SHP77 (cell line): ENCODE results near the gene ARHGAP26.
"Not testable (repeated sequence)": the region's sequence is repeated elsewhere in the genome, so short reads cannot be mapped to it uniquely, and the experiment has no call there.

ENCODE experiments used
- DNase-seq, 2 experiments: peaks; one replicate each; lab custom pipeline; 2025; lab: John Stamatoyannopoulos, UW

Gene ARHGAP26

DNA sequence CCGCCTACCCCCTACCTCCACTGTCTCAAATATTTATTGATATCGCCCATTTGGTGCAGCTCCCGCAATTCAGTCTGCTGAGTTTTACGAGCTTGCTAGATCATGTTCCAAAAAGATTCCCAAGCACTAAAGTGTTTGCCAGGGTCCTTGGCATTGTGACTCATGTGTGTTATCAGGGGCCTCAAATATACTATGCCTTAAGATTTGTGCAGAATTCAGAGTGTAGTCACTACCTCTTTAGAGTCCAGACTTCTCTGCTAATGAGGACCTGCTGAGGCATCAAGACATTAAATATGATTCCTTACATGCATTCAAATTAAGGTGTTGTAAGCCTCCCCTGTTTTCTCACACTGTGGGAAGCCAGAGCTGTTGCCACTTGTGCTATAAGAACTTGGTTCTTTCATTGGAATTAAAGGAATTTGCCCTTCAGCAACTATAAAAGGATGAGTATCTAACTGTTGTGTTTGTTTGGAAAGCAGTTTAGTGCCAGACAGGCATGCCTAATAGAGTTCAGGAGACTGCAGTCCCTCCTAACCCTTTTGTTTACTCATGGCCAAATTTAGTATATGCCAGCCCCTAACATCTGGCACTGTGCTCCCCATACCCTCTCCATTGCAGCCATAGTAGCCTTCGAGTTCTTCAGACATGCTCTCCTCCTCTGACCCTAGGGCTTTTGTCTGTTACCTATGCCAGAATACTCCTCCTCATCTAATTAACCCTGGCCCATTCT, 316.9 kb downstream of the ARHGAP26 start:
- peak; percentile 13 to 21 for DNase-seq

DNA sequence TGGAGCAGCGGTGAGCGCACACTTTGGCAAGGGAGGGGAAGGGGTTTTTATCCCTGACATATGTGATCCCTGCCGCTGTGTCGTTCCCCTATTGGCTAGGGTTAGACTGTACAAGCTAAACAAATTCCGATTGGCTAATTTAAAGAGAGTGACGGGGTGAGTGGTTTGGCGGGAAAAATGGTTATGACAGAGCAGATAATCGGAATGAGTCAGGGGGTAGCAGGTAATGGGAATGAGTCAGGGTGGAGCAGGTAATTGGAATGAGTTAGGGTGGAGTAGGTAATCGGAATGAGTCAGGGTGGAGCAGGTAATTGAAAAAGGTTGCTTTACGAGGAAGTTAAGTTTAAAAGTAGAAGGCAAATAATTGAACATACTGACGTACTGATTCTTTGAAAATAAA, 318.5 kb downstream of the ARHGAP26 start:
- DNase-seq, result not testable (repeated sequence)

DNA sequence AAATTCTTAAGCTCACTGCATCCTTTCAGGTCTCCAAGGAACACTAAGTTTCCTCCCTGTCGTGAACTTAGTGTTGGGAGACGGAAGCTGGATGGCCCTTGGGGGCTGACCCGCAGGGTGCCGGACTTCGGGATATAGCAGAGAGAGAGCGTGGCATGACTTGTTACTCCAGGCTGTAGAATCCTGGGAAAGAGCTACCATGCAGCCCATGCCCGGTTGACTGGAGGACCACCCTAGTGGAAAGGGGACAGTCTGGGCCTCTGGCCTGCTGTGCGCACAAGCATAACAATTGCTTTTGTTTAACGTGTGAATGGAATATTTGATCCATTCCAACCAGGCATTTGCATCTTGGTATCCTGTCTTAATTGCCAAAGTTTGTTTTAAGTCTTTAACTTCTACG, 319.9 kb downstream of the ARHGAP26 start:
- DNase-seq, result not testable (repeated sequence)

DNA sequence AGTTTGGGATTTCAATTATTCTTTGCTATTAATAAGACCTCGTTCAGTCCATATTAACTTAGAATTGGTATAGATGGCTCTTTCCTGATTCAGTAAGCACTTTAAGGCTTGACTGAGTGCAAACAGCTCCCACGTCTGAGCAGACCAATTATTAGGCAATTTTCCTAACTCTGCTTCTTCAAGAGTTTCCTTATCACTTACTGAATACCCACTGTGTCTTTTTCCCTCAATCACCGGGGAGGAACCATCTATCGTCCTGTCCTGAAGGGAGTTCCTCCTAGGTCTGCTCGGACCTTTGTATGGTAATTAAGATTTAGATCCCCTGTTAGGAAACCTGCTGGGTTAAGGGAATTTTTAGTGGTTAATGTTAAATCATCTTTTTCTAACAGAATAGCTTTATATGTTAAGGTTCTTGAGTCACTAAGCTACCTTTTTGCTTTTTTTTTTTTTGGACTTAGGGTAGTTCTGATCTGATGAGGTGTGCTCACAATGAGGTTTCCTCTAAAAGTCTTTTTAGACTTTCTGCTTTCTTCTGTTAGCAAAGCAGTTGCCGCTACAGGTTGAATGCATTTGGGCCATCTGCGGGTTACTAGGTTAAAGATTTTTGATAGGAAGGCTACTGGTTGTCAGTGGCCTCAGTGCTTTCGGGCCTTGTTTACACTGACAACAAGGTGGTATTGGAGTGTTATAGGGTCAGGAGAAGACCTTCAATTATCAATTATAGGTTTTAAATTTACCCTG, 322.7 kb downstream of the ARHGAP26 start:
- DNase-seq, result not testable (repeated sequence)

DNA sequence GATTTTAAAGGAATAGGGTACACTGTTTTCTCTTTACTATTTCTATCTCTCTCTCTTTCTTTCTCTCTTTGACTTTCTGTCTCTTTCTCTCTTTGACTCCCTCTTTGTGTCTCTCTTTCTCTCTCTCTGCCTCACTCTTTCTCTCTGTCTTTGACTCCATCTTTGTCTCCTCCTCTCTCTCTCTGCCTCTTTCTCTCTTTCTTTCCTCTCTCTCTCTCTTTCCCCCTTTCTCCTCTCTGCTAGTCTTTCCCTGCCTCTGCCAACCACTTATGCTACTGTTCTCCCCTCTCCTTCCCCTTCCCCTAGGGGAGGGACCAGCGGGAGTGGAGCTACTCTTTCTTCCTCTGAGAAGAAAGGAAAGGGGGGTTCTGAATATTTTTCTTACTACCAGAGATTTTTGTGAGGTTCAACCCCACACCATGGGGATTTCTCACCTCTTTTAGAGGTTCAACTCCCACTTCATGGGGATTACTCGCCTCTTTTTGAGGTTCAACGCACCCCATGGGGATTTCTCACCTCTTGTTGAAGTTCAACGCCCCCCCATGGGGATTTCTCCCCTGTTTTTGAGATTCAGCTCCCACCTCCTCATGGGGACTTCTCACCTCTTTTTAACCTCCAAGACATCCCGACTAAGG, 323.4 kb downstream of the ARHGAP26 start:
- no peak for DNase-seq

DNA sequence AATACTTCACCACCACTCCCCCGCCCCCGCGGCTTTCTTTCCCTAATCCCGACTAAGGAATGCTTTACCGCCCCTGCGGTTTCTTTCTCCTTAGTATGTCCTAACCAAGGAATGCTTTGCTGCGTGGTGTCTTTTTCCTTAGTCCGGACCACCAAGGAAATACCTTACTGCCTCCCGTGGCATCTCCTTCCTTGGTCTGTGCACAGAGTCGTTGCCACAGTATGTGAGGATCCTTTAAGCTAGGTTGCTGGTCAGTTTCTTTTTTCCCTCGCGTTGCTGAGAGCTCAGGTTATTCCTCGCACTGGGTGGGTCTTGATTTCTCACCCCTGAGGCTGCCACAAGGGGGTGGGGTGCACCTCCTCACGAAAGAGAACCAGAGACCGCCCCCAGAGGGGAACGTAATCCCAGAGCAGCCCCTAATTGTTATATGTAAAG, 323.9 kb downstream of the ARHGAP26 start:
- no peak for DNase-seq

DNA sequence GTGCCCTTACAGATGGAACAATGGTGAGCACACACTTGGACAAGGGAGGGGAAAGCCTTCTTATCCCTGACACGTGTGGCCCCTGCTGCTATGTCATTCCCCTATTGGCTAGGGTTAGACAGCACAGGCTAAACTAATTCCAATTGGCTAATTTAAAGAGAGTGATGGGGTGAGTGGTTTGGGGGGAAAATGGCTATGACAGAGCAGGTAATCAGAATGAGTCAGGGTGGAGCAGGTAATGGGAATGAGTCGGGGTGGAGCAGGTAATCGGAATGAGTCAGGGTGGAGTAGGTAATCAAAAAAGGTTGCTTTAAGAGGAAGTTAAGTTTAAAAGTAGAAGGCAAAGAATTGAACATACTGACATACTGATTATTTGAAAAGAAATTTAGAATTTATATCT, 324.4 kb downstream of the ARHGAP26 start:
- DNase-seq, result not testable (repeated sequence)

DNA sequence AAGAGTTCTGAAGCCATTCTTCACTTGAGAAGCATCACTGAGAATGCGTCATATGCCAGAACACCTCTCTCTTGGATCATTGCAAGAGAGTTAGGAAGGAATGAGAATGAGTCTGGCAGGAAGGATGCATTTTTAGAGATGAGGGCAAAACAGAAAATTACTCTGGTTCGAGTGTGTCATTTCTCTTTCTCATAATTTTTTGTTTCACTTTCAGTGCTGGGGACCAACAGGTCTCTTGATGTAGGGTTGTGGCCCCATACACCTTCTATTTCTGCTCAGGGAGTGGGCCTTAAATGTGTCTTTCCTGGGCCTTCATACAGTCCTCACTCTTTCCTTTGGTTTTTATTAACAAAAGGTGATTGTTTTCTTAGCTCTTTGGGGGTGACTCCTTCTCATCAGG, 330.9 kb downstream of the ARHGAP26 start:
- no peak for DNase-seq

DNA sequence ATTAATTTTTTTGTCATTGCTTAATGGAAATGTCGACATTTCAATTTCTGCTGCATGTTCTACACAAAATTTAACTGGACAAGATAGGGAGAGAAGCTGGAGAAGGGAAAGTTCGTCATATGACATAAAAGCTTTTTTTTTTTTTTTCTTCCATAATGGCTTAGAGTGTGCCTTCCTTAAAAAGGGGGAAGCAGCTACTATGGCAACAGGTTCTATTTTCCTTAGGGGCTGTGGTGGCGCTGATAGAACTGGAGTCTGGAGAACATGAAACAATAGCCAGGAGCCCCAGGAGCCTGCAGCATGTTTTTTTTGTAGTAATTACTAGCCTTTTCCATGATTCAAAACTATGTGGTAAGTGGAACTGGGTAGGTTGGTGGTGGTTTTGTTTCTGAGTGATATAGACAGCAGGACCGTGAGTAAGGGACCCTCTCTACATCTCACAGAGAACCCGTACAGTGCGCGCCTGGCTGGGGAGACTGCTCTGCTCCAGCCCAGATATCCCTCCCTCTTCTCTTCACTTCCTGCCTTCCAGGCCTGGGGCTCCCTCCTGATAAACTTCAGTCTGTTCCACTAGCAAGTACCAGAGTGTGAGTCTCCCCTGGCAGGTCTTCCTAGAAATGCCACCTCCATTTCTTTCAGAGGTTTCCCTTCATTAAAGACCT, 331.7 kb downstream of the ARHGAP26 start:
- no peak for DNase-seq

DNA sequence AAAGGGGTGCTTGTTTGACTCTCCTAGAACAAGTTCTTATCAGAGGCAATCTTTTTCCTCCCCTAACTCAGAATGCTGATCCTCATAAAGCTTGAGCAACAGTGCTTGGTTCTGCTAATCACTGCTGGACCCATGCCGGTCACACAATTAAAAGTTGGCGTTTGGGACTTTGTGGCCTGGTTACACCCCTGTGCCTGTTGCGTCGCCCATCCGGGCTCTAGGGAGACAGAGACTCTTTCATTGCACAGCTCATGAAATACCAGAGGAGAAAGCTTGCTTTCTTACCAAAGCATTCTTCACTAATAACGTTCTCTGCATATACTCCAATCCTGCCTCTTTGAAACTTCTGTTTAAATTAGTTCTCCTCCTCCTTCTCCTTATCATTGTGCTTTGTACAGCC, 332.2 kb downstream of the ARHGAP26 start:
- DNase-seq, result no peak

DNA sequence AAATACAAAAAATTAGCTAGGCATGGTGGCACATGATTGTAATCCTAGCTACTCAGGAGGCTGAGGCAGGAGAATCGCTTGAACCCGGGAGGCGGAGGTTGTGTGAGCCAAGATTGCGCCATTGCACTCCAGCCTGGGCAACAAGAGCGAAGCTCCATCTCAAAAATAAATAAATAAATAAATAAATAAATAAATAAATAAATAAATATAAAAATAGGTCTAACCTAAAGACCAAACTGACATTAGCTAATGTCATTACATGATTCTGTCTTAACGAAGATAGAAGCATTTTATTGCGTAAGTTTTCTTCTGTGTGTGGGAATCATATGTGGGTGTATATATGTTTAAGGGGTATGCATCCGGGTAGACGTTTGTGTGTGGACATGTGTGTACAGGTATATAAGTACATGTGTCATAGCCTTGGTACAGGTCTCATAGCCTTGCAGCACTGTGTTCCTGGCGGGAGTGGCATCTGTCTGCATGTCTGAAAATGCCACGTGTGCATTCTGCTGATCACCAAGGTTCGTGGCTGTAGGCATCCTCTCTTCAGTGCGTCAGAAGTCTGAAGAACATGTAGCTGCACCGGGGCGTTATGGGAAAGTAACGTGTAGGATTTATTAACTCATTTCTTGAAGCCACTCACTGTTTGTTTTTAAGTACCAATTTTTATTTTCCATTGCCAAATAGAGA, 335.2 kb downstream of the ARHGAP26 start:
- no peak for DNase-seq

DNA sequence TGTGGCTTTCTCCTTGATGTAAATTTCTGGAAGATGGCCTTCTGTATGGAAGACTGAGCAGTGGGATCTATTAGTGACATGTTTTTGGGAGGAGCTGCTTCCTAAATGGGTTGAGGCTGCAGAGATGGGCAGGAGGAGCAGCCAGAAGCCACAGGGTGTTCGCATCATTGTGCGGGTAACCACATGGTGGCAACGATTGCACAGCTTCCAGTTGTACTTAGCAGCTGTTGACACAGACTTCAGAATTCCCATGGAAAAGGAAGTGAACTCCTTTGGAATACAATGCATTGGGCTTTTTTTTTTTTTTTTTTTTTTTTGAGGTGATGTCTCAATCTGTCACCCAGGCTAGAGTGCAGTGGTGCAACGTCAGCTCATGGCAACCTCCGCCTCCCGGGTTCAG, 336.0 kb downstream of the ARHGAP26 start:
- DNase-seq, result peak; percentile 34 to 39

DNA sequence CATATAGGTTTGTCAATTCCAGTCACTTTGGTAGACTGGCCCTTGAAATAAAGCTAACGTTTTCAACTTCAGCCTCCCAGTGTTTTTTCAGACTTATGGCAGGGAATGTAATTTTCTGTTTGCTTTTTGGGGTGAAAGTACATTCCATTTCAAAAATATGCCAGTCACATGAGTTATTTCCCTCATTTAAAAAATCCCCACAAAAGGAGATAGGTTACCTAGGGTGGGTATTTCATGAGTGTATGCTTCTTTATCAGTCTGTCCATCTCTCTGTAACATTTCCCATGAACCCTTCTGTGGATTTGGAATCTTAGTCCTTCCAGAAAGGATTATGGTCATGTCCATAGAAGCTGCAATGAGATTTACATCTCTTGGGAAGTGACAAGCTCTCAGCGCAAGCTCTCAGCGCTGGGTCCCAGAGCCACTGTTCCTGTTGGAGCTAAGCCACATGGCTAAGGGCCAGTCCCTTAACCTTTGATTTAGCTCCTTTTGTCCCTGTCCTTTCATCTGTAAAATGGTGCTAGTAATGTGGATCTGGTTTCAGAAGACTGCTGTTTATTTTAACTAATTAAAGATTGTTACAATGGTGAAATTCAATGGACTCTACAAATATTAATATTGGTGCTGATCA, 338.4 kb downstream of the ARHGAP26 start:
- DNase-seq, result peak; percentile 57 to 71

DNA sequence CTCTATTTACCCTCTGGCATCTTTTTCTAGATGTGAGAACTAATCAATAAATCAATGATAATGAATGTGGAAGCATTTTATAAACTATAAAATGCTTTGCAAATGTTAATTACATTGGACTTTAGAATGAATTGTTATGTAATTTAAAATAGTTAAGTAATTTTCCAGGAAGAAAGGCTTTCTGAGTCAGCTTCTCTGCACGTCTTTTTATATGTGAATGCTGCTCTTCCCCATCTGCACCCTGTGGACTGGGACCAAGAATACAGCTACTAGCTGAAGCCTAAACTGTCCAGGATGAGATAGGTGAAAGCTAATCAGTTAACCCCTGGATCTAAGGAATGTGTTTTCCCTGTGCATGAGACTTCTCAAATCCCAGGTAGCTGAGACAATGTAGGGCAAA, 340.4 kb downstream of the ARHGAP26 start:
- no peak for DNase-seq

DNA sequence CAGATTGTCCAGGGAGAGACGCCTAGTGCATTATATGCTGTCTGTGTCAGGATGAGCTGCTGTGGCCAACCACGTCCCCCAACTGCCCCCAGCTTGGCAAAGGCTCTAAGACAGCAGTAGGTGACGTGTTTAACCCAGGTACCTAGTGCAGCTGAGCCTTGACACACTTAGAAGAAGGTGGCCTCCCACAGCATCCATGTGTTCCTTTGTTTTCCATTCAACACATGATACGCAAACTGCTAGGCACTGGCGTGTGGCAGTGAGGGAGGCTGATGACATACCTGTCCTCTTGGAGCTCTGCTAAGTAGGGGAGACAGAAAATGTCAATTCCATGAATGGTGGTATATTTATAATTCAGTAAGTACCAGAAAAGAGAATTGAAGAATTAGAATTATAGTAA, 341.6 kb downstream of the ARHGAP26 start:
- DNase-seq, result no peak

DNA sequence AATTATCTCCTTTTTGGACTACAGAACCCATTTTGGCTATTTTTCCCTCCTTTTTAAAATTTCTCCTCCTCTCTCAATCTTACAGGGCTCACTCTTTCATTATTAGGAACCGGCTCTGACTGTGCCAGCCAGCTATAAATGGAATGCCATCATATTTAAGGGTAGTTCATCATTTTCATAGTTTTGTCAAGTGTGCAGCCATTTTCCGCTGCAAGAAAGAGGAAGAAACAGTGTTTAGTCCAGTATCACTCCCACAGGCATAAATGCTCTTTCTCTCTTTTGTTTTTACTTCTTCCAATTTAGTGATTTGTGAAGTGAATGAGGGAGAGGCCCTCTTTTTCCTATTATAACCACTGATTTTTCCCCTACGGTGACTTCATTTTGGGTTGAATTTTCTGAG, 343.3 kb downstream of the ARHGAP26 start:
- no peak for DNase-seq

DNA sequence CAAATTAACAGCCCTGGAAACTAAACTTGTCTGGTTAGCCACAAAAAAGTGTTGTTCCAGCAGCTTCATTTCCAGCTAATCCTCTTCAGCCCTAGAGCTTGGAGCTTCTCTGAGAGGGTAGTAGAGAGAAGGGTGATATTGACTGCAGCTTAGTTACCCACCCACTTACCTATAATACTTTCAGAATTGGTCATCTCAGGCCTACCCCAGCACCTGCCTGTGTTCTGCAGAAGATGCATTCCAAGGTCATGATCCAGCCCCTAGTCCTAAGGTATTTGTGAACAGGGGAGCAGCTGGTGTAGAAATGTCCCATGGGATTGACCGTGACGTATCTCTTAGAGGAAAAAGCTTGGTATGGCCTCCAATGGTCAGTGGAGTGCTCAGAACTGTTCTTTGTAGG, 344.3 kb downstream of the ARHGAP26 start:
- no peak for DNase-seq

DNA sequence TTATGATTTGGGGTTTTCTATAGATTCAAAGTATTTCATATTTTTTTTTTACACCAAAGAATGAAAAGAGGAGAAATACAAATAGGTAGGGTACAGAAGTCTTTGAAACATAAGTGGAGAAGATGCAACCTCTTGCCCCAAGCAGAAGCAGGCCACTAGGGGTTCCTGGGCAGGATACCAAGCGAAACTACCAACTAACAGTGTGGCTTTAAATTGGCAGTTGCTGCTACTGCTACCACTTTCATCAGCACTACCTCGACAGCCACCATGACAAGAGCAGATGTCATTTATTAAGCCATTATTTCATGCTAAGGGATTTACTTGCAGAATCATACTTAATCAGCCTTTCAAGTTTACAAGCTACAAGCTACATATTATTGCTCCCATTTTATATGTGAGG, 345.2 kb downstream of the ARHGAP26 start:
- DNase-seq, result no peak

DNA sequence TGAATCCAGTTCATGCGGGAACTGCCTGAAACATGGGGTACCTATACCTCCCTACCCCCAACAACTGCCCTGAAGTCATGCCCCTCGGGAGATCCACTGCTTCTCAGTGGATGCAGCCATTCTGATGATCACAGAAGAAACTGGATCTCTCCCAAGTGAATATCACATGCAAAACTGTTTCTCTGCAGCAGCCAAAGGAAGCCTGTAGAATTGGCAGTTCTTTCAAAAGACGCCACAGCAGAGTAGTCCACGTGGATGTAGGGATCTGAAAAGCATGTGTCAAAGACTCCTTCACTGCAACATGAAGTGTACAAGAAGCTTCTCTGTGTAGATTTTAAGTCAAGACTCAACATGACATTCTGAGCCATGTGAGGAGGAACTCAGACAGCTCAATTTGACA, 346.6 kb downstream of the ARHGAP26 start:
- no peak for DNase-seq

DNA sequence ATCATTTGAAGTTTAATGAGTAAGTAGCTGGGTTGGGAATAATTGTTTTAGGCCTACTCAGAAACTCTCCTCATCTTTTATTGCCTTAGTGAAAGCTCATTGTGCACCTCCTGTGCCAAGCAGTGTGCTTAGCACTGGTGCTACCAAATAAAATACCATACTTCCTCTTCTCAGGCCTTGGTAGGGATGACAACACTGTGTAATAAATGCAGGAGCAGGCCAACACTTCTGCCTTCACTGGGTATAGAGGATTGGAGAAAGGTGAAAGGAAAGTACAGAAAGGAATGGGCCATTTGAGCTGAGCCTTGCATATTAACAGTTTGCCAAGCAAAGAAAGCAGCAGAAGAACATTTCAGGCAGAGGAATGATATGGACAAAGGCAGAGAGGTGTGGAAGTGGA, 347.6 kb downstream of the ARHGAP26 start:
- no peak for DNase-seq

DNA sequence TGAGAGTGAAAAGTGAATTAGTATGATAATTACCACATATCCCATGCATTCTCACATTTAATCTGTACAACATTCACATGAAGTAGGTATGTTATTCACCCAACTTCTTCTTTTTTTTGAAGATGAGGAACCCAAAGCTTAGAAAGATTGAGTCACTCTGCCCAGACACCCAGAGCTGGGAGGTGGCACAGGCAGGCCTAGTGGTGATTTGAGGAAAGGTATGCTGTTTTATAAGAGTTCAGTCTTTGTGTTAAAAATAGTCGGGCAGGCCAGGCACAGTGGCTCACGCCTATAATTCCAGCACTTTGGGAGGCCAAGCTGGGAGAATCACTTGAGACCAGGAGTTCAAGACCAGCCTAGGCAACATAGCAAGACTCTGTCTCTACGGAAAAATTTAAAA, 348.0 kb downstream of the ARHGAP26 start:
- DNase-seq, result no peak
